ENCODE data around the gene RXRG.

Gene RXRG

GRCh38 chr1:165365341-165365740, 79.6 kb downstream of the RXRG start:
- TF ChIP-seq, protein P1, sequence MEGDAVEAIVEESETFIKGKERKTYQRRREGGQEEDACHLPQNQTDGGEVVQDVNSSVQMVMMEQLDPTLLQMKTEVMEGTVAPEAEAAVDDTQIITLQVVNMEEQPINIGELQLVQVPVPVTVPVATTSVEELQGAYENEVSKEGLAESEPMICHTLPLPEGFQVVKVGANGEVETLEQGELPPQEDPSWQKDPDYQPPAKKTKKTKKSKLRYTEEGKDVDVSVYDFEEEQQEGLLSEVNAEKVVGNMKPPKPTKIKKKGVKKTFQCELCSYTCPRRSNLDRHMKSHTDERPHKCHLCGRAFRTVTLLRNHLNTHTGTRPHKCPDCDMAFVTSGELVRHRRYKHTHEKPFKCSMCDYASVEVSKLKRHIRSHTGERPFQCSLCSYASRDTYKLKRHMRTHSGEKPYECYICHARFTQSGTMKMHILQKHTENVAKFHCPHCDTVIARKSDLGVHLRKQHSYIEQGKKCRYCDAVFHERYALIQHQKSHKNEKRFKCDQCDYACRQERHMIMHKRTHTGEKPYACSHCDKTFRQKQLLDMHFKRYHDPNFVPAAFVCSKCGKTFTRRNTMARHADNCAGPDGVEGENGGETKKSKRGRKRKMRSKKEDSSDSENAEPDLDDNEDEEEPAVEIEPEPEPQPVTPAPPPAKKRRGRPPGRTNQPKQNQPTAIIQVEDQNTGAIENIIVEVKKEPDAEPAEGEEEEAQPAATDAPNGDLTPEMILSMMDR (IDR thresholded peaks at IDR 0.05; ENCODE audit: insufficient read depth, missing control alignments) = no peak
- FAIRE-seq (no peak), DNase-seq (ENCODE audit: insufficient read length, low spot score) (no peak)

GRCh38 chr1:165364568-165365133, 80.3 kb downstream of the RXRG start:
- DNase-seq (ENCODE audit: insufficient read length, low spot score) = no peak
- TF ChIP-seq, protein P1 (IDR thresholded peaks at IDR 0.05; ENCODE audit: insufficient read depth, missing control alignments) = no peak
- no peak for FAIRE-seq

- TF ChIP-seq, protein P1 (IDR thresholded peaks at IDR 0.05; ENCODE audit: insufficient read depth, missing control alignments) = no peak
- DNase-seq (ENCODE audit: insufficient read length, low spot score) (no peak), FAIRE-seq (no peak)
Observed at GRCh38 chr1:165356876-165357275, 88.0 kb downstream of the RXRG start.

DNA sequence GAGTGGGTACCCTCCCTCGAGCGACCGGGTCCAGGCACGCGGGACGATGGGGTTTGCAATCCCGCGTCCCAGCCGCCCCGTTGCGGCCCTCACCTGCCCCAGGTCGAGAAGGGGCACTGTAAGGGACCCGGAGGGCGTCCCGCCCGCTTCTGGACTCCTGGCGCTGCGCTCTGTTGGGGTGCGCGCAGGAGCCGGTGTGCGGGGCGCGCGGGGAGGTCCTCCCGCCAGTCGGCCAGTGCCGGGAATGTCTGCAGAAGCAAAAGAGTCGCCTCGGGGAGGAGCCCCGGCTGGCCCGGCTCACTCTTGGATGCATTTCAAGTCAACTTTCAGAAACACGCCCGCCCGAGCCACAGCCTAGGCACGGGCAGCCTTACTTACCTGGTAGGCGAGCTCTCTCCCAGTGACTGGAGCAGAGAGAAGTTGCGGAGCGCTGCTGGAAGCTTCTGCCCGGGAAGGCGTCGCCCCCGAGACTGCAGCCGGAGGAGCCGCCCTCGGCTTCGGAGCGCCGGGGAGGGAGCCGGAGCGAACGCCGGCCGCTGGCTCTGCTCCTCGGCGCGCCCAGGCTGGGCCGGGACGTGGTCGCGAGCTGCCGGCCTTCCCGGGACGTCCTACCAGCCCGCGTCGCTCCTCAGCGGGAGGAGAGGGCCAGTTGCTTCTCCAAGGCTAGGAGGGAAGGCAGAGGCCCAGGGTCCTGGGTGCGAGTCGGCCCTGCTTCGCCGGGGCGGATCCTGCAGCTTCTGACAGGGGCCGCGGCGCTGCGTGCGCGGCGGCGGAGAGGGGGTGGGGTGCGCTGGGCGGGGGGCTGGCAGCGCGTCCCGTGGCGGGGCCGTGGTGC, 88.7 kb downstream of the RXRG start, which contains the start of gene LMX1A:
TSS of gene LMX1A (minus strand) at position 739 of the 835 bp plus-strand sequence. CDS start 1,156 bp downstream, outside the sequence.
- DNase-seq (ENCODE audit: insufficient read length, low spot score) (no peak), FAIRE-seq (no peak)

GRCh38 chr1:165355139-165355976, 89.6 kb downstream of the RXRG start:
- TF ChIP-seq, protein P1 (IDR thresholded peaks at IDR 0.05; ENCODE audit: insufficient read depth, missing control alignments) = no peak
- FAIRE-seq = no peak
- no peak for DNase-seq (ENCODE audit: insufficient read length, low spot score)

More for the DNA sequence above, 88.7 kb downstream of the RXRG start, which contains the start of gene LMX1A:
- TF ChIP-seq, protein P1 (IDR thresholded peaks at IDR 0.05; ENCODE audit: insufficient read depth, missing control alignments) = no peak

DNA sequence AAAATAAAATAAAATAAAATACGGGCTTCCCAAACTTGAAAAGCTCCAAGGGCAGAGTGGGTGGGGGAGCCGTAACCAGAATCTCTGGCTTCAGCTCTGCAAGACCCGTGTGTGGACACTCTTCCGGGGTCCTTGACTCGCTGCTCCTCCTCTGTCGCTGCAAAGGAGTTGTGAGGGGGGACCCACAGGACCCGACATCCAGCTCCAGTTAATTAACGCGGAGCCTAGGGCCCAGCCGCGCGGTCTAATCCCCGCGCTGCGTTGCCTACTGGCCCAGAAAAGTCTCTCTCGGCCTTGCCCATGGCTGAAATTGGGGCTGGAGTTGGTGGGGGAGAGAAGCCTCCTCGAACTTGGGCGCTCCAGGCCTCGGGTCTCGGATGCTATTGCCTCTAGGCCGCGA, 90.2 kb downstream of the RXRG start:
- no peak for FAIRE-seq
- TF ChIP-seq, protein P1 (IDR thresholded peaks at IDR 0.05; ENCODE audit: insufficient read depth, missing control alignments) = no peak
- no peak for DNase-seq (ENCODE audit: insufficient read length, low spot score)

All from D721Med (cell line).